Gastrocnemius medialis (tissue), 4 donors: ENCODE data around the gene ZFAND6. TPM values are rescaled to one million over a fixed set of nuclear protein-coding genes. Genes with fewer than 3 reads are reported as not detected.

Experiments used
- ATAC-seq, 2 donors: fragments of 150-250 bp; one replicate each; pipeline ENCODE4 v1.9.1; 2016
- DNase-seq, 2 donors: peaks; one replicate each; pipeline ENCODE4 v3.0.0-alpha.2; 2019
- H3K27ac ChIP-seq, 4 donors: fragments of 200-600 bp; sonication (generic); 1 replicate in 1 of 4; 2 replicates in 3 of 4; pipeline ENCODE4 v1.5.1; 2016 to 2018; ENCODE audit warnings: mild to moderate bottlenecking in 2 of 4, moderate library complexity in 1 of 4
- H3K27me3 ChIP-seq, 3 donors: fragments of 200-600 bp; sonication (generic) in 2 of 3; 1 replicate in 1 of 3; 2 replicates in 2 of 3; pipeline versions ENCODE4 v1.5.1 to v1.6.0; 2016 to 2019; ENCODE audit warnings: mild to moderate bottlenecking in 1 of 3, moderate library complexity in 1 of 3
- H3K36me3 ChIP-seq, 2 donors: fragments of 200-600 bp; sonication (generic) in 1 of 2; one replicate each; pipeline ENCODE4 v1.5.1; 2017 to 2018
- H3K4me1 ChIP-seq, 2 donors: fragments of 200-600 bp; sonication (generic) in 1 of 2; one replicate each; pipeline ENCODE4 v1.5.1; 2016 to 2017; ENCODE audit warnings: mild to moderate bottlenecking in 2 of 2
- H3K4me3 ChIP-seq, 4 donors: fragments of 200-600 bp; sonication (generic) in 3 of 4; 1 replicate in 1 of 4; 2 replicates in 3 of 4; pipeline ENCODE4 v1.5.1; 2016 to 2019; ENCODE audit warnings: mild to moderate bottlenecking in 2 of 4
- H3K9me3 ChIP-seq, 3 donors: fragments of 200-600 bp; sonication (generic) in 2 of 3; 1 replicate in 1 of 3; 2 replicates in 2 of 3; pipeline ENCODE4 v1.5.1; 2016 to 2019
- POLR2A ChIP-seq, 2 donors: fragments of 450-650 bp; IDR thresholded peaks; one replicate each; pipeline ENCODE4 v1.6.1; 2017; ENCODE audit warnings: antibody characterized with exemption in 2 of 2, mild to moderate bottlenecking in 2 of 2, moderate library complexity in 2 of 2
- in situ Hi-C, 4 donors: fragments of 200-750 bp; cut with MboI; loops; one replicate each; pipeline versions ENCODE4 v1.15.0 to v1.8.0; 2017; ENCODE audit warnings: low sequenced_read_pairs in 4 of 4
- intact Hi-C: fragments of 100-400 bp; cut with DNase I; formaldehyde crosslinking; loops from one replicate; pipeline ENCODE4 v1.15.1; 2023; ENCODE audit warnings: low total_unique reads
- total RNA-seq, 4 donors: library from RNA; depleted of rRNA; stranded (reverse); fragments of >200 nt; gene quantifications; one replicate each; pipeline versions ENCODE4 v1.1.0 to v1.2.3, GENCODE V29; 2016
- TF ChIP-seq, protein P1 (sequence below), 5 experiments: fragments of 450-650 bp in 3 of 5; fragments of 200-600 bp in 2 of 5; sonication (generic) in 2 of 5; IDR thresholded peaks in 4 of 5; conservative IDR thresholded peaks in 1 of 5; 1 replicate in 4 of 5; 2 replicates in 1 of 5; pipeline ENCODE4 v1.5.1; 2016 to 2019; ENCODE audit warnings: antibody characterized with exemption in 5 of 5, mild to moderate bottlenecking in 3 of 5, moderate library complexity in 3 of 5

Gene ZFAND6
- total RNA-seq, 4 donors from 2014 or later = 95.4 to 196 (median 146) TPM

DNA sequence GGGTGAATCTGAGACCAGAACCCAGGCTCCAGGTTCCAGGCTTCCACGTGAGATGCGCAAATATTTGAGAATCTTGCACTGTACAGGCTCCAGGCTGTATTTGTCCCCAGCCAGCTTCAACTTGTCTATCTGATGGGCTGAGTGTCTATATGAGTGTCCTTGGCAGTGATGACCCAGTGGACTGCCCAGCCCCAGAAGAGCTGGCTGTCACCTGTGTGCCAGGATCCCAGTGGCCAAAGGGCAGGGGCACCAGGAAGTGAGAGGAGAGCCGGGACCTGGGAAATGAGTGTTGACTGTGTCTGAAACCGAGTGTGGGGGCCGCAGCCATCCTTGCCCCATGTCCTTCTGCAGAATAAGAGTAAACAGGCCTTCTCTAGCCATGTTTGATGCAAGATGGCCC is 103.7 kb downstream of the ZFAND6 start:
- no peak overlapping the region for H3K27ac ChIP-seq
- TF ChIP-seq POLR2A (IDR thresholded peaks at IDR 0.05) = no peak
- TF ChIP-seq, protein P1, sequence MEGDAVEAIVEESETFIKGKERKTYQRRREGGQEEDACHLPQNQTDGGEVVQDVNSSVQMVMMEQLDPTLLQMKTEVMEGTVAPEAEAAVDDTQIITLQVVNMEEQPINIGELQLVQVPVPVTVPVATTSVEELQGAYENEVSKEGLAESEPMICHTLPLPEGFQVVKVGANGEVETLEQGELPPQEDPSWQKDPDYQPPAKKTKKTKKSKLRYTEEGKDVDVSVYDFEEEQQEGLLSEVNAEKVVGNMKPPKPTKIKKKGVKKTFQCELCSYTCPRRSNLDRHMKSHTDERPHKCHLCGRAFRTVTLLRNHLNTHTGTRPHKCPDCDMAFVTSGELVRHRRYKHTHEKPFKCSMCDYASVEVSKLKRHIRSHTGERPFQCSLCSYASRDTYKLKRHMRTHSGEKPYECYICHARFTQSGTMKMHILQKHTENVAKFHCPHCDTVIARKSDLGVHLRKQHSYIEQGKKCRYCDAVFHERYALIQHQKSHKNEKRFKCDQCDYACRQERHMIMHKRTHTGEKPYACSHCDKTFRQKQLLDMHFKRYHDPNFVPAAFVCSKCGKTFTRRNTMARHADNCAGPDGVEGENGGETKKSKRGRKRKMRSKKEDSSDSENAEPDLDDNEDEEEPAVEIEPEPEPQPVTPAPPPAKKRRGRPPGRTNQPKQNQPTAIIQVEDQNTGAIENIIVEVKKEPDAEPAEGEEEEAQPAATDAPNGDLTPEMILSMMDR (IDR thresholded peaks at IDR 0.05 in 4 of 5, conservative IDR thresholded peaks at IDR 0.05 in 1 of 5) = no peak
- no peak overlapping the region for H3K4me3 ChIP-seq
- no peaks in the 10 kb centered on the region for H3K27me3 ChIP-seq
- no peaks in the 10 kb centered on the region for H3K9me3 ChIP-seq
- H3K4me1 ChIP-seq = no peaks in the 10 kb centered on the region
- intact Hi-C loops = no loop called here
- no peak for ATAC-seq
- DNase-seq = no peak
- in situ Hi-C loops = loop anchor here in 3 of 4 donors (25.0 kb wide), 2 partner anchors 101 to 251 kb away; partner anchors contain the start of gene ZFAND6 (in 1 of the 3)
- peaks cover 0 to 49% of the 10 kb centered on the region in 2 donors for H3K36me3 ChIP-seq

DNA sequence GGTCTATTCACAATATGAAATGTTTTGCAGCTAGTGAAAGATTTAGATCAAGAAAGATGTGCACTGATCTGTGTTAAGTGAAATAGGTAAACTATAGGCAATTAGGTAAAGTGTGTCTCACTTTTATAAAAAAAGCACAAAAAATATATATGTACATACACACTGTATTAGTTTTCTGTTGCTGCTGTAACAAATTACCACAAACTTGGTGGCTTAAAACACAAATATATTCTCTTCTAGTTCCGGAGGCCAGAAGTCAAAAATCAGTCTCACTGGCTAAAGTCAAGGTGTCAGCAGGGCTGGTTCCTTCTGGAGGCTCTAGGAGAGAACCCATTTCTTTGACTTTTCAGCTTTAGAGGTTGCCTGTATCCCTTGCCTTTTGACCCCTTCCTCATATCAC is 104.4 kb downstream of the ZFAND6 start:
- no peak overlapping the region for H3K27ac ChIP-seq
- DNase-seq (no peak), ATAC-seq (no peak)
- H3K36me3 ChIP-seq = peaks cover 0 to 51% of the 10 kb centered on the region in 2 donors
- no peaks in the 10 kb centered on the region for H3K9me3 ChIP-seq
- no peaks in the 10 kb centered on the region for H3K4me1 ChIP-seq
- no peak overlapping the region for H3K4me3 ChIP-seq
- H3K27me3 ChIP-seq = no peaks in the 10 kb centered on the region
- no peak for TF ChIP-seq POLR2A (IDR thresholded peaks at IDR 0.05)
- TF ChIP-seq, protein P1 (IDR thresholded peaks at IDR 0.05 in 4 of 5, conservative IDR thresholded peaks at IDR 0.05 in 1 of 5) = no peak
- intact Hi-C loops (no loop called here), in situ Hi-C loops (loop anchor here in 3 of 4 donors (25.0 kb wide), 2 partner anchors 102 to 252 kb away; partner anchors contain the start of gene ZFAND6 (in 1 of the 3))

DNA sequence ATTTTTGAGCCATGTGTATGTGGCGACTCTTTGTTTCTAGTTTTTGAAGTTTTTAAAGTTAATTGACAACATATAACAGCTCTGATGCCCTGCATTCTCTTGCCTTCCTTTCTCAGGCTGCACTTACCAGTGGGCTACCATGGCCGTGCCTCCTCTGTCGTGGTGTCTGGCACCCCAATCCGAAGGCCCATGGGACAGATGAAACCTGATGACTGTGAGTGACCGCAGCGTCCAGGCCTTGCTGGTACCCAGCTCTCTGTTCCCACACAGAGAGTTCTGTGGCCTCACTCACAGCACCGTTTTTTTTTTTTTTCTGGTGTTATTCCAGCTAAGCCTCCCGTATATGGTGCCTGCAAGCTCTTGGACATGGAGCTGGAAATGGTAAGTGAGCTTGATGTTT is 108.5 kb downstream of the ZFAND6 start:
- intact Hi-C loops (no loop called here), in situ Hi-C loops (loop anchor here in 3 of 4 donors (25.0 kb wide), 2 partner anchors 106 to 256 kb away; partner anchors contain the start of gene ZFAND6 (in 1 of the 3))
- no peak overlapping the region for H3K4me3 ChIP-seq
- DNase-seq (no peak), ATAC-seq (peak in 1 of 2 donors; percentile 73)
- H3K27ac ChIP-seq = no peak overlapping the region
- H3K36me3 ChIP-seq = peaks cover 0 to 17% of the 10 kb centered on the region in 2 donors
- peaks cover 0 to under 1% of the 10 kb centered on the region in 2 donors for H3K4me1 ChIP-seq
- TF ChIP-seq, protein P1 (IDR thresholded peaks at IDR 0.05 in 4 of 5, conservative IDR thresholded peaks at IDR 0.05 in 1 of 5) = no peak
- no peak for TF ChIP-seq POLR2A (IDR thresholded peaks at IDR 0.05)
- no peaks in the 10 kb centered on the region for H3K27me3 ChIP-seq
- H3K9me3 ChIP-seq = no peaks in the 10 kb centered on the region

- Histone ChIP-seq H3K27ac (no peak overlapping the region), H3K36me3 (peaks cover 0 to 16% of the 10 kb centered on the region in 2 donors), H3K4me3 (no peak overlapping the region), H3K9me3 (no peaks in the 10 kb centered on the region), H3K4me1 (peaks cover under 1 to 5% of the 10 kb centered on the region in 2 donors), H3K27me3 (no peaks in the 10 kb centered on the region)
- TF ChIP-seq POLR2A (IDR thresholded peaks at IDR 0.05) = no peak
- TF ChIP-seq, protein P1 (IDR thresholded peaks at IDR 0.05 in 4 of 5, conservative IDR thresholded peaks at IDR 0.05 in 1 of 5) = no peak
- no peak for ATAC-seq
- intact Hi-C loops (no loop called here), in situ Hi-C loops (loop anchor here in 3 of 4 donors (25.0 kb wide), 2 partner anchors 106 to 256 kb away; partner anchors contain the start of gene ZFAND6 (in 1 of the 3))
- DNase-seq = no peak
Measured at GRCh38 chr15:80168421-80168820, 108.9 kb downstream of the ZFAND6 start.
